Adrenal gland (tissue), 5 donors: Measurements from ENCODE around the gene CLRN2.

Source experiments
- CTCF ChIP-seq, 6 experiments: fragments of 450-650 bp in 4 of 6; fragments of 200-600 bp in 2 of 6; sonication (generic) in 1 of 6; IDR thresholded peaks; 1 replicate in 5 of 6; 2 replicates in 1 of 6; pipeline versions ENCODE4 v1.5.1 to v1.8.0; 2016 to 2021; ENCODE audit warnings: antibody characterized with exemption in 6 of 6, mild to moderate bottlenecking in 2 of 6, moderate library complexity in 1 of 6
- POLR2A ChIP-seq, 2 donors: fragments of 450-650 bp; IDR thresholded peaks; one replicate each; pipeline ENCODE4 v1.6.1; 2017; ENCODE audit warnings: antibody characterized with exemption in 2 of 2, mild to moderate bottlenecking in 2 of 2, moderate library complexity in 1 of 2
- donor health status: DM: no; HTN: no; CAD: no.

- TF ChIP-seq CTCF (IDR thresholded peaks at IDR 0.05) (no peak), POLR2A (IDR thresholded peaks at IDR 0.05) (no peak)
Measured at GRCh38 chr4:17490575-17491059, 24.3 kb upstream of the CLRN2 start.
